NCI-H1694 (cell line): ENCODE data around the gene LEMD2.
A peak's percentile ranks its signal among the peaks of the same experiment; 100 is the strongest.
"Not testable (repeated sequence)": the region's sequence is repeated elsewhere in the genome, so short reads cannot be mapped to it uniquely, and the experiment has no call there.

Experiments
- DNase-seq: peaks from one replicate; lab custom pipeline; 2025; lab: John Stamatoyannopoulos, UW

The LEMD2 gene

DNA sequence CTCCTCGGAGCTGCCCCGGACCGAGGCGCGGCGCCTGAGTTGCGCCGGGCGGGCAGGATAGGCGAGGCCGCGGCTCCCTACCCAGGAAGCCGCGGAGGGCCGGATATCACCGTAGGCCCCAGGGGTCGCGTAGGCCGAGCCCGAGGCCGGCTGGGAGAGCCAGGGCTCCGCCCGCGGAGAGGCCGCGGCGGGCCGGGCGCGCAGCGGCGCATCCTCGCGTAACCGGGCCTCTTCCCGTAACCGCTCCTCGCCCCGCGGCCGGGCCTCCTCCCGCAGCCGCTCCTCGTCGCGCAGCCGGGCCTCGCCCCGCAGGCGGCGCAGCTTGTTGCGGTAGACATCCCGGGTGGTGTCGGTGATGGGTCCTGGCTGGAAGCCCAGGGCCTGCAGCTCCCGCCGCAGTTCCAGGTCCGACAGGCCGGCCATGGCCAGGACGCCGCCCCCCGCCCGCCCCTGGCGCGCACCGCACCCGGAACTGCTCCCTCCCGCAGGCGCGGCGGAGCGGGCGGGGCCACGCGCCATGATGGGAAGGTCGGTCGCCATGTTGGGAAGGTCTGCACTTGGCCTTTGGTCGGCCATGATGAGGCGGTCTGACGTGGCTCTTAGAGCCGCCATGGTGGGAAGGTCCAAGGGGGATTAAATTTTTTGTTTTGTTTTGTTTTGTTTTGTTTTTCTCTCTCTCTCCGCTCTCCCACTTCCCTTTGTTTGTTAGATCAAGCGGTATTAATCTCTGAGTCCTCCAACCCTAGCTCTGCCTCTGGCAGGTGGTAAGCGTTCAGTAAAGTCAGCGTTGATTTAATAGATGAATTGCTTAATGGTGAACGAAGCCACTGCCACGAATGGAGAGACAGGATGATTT lies at the start of gene LEMD2:
Gene LEMD2 (minus strand): TSS at position 437 of the 856 bp plus-strand sequence. CDS start 14 bp downstream, at position 423.
- DNase-seq: peak; percentile 52

DNA sequence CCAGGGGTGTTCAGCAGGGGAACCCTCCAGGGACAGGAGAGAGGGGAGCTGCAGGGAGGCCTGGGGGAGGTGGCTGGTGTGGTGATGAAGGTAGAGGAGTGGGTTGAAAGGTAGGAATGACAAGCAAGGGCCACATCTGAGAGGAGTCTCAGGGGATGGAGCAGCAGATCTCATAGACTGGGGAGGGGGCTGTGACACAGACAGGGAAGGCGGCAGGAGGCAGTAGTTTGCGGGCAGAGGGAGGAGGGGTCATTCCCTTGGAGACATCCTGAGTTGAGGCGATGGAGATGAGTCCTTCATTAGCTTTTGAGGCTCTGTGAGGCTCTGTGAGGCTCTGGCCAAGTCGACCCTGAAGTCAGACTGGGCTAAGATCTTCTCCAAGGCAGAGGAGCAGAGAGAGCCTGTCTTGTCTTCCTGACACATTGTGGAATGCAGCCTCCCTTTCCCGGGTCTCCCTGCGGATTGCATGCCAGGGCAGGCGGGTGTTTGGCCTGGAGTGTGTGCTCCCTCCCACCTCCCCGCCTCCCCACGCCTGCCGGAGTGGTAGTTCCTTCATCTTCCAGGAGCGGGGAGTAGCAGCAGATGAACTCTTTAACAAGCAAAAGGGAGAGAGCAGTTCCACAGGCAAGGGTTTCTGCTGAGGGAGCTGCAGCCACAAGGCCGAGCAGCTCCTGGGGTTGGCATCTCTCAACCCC lies 49.2 kb upstream of the LEMD2 start:
- DNase-seq: no peak

DNA sequence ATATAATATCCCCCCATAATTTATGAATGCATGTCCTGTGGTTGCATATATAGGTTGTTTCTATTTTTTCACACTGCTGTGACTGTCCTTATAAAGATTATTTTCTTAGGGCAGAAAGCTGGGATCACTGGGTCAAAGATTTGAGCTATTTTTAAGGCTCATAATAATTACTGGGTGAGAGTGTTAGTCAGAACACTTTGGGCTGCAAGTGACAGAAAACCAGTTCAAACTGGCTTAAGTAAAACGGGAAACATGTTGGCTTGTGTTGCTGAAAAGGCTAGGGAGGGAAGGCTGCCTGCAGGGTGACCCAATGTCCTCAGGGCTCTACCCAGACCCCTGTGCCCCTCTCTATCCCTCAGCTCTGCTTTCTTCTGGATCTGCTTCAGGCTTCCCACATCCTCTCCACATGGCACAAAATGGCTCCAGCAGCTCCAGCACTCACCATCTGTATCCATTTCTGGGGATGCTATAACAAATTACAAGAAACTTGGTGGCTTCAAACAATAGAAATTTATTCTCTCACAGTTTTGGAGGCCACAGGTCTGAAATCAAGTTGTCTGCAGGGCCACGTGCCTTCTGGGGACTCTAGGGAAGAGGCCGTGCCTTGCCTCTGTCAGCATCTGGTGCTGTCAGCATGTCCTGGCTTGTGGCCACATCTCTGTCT lies 48.0 kb upstream of the LEMD2 start:
- DNase-seq: no peak

DNA sequence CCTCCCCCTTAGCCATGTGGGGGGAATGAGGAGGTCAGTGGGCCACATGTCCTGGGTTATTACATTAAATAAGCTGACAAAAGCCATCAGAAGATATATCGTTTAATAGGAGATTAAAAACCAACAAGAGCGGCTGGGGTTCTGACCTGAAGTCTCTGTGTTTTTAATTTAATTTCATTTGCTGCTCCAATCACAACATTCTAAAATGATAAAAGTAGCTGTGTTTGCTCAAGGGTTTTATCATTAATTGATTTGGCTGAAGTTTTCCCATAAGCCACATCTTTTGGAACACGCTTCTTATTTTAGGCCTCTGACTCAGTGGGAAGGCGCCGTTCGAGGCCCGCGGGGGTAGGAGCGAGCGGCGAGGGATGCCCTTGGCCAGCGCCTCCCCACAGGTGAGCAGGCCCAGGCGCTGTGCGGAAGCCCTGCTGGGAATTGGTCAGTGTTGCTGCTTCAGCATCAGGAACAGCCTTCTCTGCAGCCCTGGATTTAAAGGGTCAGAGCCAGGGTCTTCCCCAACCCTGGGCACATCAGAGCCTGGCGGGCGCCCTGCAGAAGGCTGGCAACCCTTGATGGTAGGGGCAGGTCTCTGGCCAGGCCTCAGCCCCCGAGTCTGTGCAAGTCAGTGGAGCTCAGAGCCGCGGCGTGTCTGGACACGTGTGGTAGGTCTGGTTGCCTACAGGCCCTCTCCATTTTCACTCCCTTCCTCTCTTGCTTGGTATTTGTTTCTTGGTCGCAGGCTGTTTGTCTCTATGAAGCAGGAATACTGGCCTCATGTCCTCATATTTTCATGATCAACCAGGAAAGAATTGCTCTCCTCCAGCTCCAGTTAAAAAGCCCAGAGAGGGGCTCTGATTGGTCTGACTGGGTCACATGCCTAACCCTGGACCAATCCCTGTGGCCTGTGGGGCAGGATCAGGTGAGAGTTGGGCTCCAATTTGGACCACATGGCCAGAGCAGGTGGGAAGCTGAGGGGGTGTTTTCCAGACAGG lies 45.8 kb upstream of the LEMD2 start:
- DNase-seq: no peak

DNA sequence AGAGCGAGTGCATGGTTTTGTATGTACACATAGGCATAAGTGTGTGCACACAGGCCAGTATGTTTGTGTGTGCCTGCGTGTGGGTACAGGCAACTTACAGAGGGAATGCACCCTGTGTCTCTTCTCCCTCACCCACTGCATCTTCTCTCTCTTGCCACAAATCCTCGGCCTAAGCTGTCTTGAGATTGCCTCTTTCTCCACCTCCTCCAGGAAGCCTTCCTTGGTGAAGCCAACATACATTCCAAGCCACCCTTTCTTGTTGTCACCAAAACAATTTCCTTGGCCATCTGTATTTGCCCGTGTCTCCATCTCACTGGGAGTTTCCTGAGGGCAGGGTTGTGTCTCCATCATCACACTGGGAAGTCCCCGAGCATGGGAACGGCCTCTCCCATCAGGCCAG lies 44.7 kb upstream of the LEMD2 start:
- no peak for DNase-seq

DNA sequence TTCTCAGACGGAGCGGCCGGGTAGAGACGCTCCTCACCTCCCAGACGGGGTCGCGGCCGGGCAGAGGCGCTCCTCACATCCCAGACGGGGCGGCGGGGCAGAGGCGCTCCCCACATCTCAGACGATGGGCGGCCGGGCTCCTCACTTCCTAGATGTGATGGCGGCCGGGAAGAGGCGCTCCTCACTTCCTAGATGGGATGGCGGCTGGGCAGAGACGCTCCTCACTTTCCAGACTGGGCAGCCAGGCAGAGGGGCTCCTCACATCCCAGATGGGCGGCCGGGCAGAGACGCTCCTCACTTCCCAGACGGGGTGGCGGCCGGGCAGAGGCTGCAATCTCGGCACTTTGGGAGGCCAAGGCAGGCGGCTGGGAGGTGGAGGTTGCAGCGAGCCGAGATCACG lies 43.9 kb upstream of the LEMD2 start:
- not testable (repeated sequence) for DNase-seq

DNA sequence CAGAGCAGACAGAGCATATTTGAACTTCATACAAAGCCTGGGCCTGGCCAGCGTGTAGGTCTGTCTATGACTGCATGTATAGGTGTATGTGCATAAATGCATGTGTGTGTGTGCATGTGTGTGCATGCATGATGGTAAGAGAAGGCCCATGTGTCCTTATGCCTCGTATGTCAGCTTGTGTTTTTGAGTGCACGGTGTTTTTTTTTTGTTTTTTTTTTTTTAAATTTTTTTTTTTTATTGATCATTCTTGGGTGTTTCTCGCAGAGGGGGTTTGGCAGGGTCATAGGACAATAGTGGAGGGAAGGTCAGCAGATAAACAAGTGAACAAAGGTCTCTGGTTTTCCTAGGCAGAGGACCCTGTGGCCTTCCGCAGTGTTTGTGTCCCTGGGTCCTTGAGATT lies 42.8 kb upstream of the LEMD2 start:
- not testable (repeated sequence) for DNase-seq

DNA sequence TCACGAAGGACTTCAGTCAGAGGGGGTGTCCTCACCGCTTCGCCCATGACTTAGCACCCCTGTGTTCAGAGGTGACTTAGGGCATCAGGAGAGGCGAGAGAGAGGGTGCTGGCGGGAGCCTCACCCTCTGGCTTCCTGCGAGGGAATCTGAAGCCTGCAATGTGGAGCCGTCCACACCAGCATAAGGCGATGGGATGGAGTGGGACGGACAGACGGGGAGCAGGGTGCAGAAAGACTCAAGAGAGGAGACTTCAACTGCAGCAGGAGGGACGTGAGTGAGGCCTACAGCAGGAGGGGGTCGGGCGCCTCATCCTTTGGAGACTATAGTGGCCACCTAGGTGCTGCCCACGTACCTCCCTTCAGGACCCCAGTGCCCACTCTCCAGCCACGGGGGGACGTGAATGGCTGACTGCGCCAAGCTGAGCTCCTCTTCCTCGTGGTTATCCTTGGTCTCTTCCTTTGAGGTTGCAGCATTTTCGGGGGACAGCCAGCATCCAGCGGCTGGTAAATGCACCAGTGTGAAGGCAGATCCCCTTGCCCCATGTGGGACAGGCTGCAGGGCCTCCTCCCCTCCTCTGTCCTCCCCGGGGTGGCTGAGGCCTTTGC lies 41.8 kb upstream of the LEMD2 start:
- DNase-seq: no peak

DNA sequence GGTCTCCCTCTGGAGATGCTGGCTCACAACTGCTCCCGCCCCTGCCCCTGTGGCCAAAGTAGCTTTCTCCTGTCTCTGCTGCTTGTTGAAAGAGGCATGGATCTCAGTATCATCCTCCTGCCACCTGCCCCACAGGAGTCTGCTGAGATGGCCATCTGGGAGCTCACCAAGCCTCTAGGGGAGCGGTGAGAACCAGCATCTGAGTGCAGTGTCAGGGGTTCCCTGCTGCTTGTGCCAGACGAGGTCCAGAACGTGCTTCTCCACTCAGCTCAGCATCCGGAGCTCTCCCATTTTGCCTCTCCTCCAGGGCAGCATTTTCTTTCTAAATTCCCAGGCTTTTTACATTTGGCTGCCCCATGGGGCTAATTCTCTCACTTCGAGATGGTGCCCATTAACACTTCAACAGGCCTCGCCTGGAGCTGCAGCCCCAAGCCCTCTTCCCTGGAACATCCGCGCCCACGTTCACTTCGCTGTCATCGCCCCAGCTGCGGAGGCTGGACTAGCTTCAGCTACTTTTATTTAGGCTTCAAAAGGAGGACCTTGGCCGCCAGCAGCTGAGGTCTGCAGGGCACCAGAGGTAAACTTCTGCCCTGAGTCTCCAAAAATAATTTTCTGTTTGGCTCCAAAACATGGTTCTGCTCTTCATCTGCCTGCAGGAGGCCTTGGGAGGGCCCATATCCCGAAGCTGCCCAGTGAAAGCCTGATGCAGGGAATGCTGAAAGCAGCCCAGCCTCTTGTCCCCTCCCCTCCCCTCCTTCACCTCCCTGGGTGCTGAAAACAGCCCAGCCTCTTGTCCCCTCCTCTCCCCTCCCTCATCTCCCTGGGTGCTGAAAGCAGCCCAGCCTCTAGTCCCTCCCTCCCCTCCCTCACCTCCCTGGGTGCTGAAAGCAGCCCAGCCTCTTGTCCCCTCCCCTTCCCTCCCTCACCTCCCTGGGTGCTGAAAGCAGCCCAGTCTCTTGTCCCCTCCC lies 40.1 kb upstream of the LEMD2 start:
- no peak for DNase-seq

DNA sequence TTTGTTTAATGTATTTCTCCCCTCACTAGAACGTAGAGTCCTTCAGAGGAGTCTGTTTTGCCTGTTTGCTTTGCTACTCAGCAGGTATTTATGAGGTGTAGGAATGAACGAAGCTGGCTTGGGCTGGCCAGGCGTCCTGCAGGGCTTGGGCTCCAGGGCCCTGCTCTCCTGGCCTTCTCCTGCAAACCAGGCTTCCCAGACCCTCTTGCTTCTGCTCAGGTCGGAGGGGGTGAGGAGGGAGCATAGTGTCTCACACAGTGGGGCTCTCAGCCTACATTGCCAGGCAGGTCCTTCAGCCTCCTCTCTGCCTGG lies 39.5 kb upstream of the LEMD2 start:
- no peak for DNase-seq

DNA sequence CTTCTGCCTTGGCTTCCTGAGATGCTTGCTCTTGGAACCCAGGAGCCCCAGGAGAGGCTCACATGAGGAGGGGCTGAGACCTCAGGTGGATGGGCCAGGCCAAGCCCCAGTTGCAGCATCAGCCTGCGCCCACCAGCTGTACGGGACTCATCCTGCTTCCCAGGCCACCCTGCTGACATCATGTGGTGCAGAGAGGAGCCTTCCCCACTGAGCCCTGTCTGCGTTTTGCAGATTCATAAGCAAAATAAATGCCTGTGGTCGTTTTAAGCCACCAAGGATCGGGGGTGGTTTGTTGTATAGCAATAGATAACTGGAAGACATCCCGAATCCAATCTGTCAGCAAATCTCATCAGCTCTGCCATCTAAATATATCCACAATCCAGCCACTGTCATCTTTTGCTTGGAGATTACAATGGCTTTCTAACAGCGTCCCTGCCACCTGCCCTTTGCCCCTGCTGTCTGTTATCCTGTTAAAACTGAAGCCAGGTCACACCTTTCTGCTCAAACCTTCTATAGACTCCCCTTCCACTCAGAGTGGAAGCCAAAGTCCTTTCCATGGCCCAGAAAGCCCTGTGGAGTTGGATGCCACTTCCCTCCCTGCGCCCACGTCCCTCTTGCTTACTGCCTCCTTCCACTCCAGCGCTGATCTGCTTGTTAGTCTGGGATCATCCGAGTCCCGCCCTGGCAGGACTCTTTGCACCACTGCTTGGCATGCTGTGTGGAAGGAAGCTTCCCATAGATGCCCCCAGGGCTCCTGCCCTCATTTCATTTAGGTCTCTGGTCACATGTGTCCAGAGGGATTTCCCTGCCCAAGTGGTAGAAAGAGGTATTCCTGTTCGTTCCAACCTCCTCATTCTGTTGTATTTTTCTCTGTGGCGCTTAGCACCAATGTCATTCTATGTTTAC lies 38.9 kb upstream of the LEMD2 start:
- DNase-seq: no peak

DNA sequence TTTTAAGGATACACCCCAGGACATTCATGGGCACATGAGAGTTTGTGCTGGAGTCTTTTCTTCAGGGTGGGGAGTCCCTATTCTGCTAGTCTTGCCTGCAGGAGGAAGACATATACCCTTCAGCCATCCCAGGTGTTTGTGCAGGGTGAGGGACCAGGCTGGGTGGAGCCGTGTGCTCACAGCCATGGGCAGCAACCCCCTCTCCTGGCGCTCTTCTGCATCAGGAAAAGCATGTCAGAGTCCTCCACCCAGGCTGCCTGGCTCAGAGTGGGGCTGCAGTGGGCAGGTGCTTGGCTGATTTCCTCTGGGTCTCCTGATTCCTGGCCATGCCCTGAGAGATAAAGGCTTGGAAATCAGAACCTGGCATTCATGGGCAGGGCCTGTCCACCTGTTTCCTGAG lies 37.6 kb upstream of the LEMD2 start:
- no peak for DNase-seq

DNA sequence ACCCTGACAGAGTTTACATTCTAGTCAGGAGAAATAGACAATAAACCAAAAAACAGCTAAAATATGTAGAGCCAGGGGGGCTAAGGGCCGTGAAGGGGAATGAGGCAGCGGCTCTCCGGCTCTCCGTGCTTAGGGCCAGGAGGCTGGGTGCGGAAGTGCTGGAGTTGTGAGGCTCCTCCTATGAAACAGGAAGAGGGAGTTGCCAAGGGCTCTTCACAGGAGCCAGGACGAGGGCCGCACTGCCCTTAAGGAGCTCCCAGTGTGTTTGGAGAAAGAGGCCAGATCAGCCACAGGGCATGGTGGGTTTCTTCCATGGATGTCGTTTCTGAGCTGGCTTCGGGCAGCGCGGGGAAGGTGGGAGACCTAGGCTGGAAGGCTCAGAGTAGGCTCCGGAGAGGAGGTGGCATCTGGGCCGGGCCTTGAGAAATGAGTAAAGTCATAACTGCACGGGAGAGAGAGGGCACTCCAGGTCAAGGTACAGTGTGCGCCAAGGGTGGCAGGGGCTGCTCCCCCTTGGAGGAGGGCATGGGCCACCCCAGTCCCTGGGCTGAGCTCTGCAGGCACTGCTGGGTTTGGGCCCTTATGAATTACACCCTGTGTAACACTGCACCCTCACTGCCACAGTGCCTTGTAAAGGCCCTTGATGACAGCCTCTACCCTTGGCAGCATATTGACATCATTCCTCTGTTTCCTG lies 35.7 kb upstream of the LEMD2 start:
- no peak for DNase-seq

DNA sequence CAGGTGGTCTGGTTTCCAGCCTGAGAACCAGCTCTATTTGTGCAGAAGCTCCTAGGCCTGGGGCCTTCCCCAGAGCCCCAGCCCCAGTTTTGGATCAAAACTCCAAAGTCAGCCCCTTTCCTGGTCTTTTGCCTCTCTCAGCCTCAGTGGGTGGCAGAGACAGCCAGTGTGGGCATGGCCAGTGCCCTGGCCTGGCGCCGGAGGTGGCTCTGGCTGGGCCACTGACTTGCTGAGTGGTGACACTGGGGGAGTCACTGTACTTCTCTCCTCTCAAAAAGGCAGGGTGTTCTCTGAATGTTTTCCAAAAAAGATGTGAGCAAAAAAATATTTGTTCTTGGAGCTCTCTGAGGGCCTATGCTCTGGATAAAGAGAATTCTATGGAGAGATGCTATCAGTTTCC lies 34.9 kb upstream of the LEMD2 start:
- no peak for DNase-seq

DNA sequence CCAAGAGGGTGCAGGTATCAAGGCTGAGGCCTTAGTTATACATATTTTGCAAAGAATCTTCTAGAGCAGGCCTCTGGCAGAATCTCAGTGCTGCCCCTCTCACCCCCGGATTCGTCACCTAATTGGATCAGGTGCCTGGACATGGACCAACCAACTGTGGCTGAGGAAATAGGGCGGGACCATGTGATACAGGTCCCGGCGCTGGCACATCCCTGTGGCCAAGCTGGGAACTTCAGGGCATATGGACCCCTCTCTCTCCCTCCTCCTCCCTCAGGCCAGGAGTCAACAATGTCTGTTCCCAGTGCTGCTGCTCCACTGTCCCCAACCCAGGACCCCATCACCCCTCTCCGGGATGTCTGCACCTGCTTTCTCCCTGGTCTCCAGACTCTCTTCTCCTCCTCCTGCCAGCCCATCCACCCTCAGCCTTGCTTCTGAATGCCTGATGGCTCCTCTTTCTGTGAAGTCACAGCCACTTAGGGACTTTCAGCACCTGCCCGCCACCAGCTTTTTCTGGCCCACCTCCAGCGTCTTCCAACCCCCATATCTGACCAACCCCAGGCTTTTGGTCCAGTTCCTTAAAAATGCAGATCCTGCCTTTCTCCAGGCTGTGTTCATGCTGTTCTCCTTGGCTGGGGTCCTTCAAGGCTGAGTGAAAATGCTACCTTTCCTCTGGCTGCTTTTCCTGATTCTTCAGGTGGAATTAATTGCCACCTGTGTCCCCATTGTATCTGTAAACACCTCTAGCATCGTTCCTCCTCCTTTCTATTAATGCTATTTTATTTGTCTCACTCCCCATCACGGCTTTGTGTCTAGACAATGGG lies 33.9 kb upstream of the LEMD2 start:
- peak; percentile 36 for DNase-seq

DNA sequence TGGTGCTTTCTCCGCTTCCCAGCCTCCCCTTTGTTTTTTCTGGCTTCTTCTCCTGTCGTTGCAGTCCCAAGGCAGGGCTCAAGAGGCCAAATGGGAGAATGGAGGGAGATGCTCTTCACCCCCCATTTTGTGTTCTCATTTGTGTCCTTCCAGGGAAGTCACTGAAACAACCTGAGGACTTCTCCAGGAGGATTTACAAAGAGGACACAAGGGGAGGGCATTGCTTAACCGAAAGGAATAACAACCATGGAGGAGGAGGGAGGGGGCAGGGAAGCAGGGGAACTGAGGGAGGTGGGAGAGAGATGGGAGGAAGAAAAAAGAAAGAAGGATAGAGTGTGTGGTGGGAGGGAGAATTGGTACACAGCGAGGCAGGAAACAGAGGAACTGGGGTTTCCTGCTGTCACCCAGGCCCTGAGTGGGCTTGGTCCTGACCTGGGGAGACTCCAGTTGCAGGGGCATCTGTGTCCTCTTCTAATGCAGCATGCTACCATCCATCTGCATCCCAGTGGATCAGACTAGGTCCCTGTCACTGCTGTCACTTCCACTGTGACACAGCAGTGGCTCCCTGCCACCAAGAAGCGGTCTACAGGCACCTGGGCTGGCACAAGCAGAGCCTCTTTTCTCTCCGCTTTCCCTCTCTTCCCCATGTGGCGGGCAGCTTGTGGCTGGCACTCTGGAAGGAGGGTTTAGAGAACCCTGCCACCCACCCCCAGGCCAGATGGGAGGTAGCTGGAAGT lies 32.0 kb upstream of the LEMD2 start:
- DNase-seq: no peak

DNA sequence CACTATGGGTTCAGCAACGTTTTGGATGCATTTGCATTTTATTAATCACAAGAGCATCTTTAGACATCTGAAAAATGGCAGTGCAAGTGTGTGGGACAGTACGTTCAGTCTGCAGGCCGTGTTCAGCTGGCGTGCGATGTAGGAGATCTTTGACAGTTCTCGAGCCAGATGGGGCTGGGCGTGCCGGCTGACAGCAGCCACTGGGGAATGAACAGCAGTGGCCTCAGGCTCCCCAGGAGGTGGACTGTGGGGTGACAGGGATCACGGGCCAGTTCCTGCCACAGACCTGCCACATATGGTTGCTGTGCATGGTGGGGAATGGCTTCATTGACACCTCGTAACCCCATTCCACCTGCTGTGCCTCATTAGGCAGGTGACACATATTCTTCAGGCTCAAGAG lies 31.3 kb upstream of the LEMD2 start:
- peak; percentile 51 for DNase-seq
